HAP-1 (cell line): ENCODE data around the gene KANTR.
A peak's percentile ranks its signal among the peaks of the same experiment; 100 is the strongest.
"Not testable (repeated sequence)": the region's sequence is repeated elsewhere in the genome, so short reads cannot be mapped to it uniquely, and the experiment has no call there.

Source experiments
- DNase-seq, 2 experiments: peaks; one replicate each; pipeline ENCODE4 v3.0.0-alpha.2; 2016 to 2020; ENCODE audit warnings: low spot score in 2 of 2
- H3K27me3 ChIP-seq: fragments of 250-450 bp; sonication (Bioruptor Pico); 2 replicates; pipeline ENCODE4 v1.5.1; 2020; ENCODE audit warnings: low read depth, mild to moderate bottlenecking, moderate library complexity
- H3K36me3 ChIP-seq: fragments of 250-450 bp; sonication (Bioruptor Pico); replicated peaks from 2 replicates; pipeline ENCODE4 v1.5.1; 2020; ENCODE audit warnings: mild to moderate bottlenecking
- H3K4me1 ChIP-seq: fragments of 250-450 bp; sonication (Bioruptor Pico); 2 replicates; pipeline ENCODE4 v1.5.1; 2020; ENCODE audit warnings: mild to moderate bottlenecking
- H3K4me3 ChIP-seq: fragments of 250-450 bp; sonication (Bioruptor Pico); 2 replicates; pipeline ENCODE4 v1.5.1; 2020; ENCODE audit warnings: mild to moderate bottlenecking, moderate library complexity
- H3K9me3 ChIP-seq: fragments of 250-450 bp; sonication (Bioruptor Pico); 2 replicates; pipeline ENCODE4 v1.5.1; 2020; ENCODE audit warnings: mild to moderate bottlenecking, moderate library complexity
- in situ Hi-C: fragments of 300-500 bp; cut with MboI; formaldehyde crosslinking; loops from 3 replicates; pipeline ENCODE4 v1.14.3; 2020; ENCODE audit warnings: low sequenced_read_pairs, inconsistent platforms, mixed read lengths

Gene KANTR

GRCh38 chrX:53126377-53126776, 32.4 kb downstream of the KANTR start:
- Histone ChIP-seq H3K4me3 (no peak overlapping the region), H3K36me3 (peaks cover 2% of the 10 kb centered on the region; the same call in 1 of the 2 replicates), H3K27me3 (no peaks in the 10 kb centered on the region), H3K9me3 (no peaks in the 10 kb centered on the region), H3K4me1 (peaks cover 4% of the 10 kb centered on the region)
- in situ Hi-C loops, result no loop called here
- no peak for DNase-seq

DNA sequence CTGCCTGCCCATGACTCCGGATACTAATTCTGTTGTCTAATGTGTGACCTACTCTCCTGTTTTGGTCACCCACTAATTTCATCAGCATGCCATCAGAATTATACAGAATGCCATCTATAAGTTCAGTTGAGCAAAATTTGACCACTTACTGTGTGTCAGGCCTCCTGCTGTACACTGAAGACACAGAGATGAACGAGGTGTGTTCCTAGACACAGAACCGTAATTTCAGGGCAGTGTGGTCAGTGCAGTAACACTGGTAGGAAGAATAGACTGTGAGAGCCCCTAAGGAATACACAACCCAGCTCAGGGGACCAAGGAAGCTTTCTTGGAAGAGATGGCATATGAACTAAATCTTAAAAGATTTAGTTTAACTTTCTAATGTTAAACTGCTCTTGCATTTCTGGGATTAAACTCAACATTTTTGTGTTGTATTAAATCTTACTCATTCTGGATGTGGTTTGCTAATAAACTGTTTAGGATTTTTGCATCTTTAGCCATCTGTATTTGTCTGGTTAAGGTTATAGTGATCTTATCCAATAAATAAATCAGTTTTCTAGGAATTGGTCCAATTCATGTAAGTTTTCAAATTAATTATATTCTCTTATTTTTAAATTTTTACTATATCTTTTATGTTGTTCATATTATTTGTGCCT, 34.3 kb downstream of the KANTR start:
- Histone ChIP-seq H3K4me1 (peaks cover 4% of the 10 kb centered on the region), H3K4me3 (no peak overlapping the region), H3K36me3 (peaks cover 8% of the 10 kb centered on the region), H3K9me3 (no peaks in the 10 kb centered on the region), H3K27me3 (no peaks in the 10 kb centered on the region)
- in situ Hi-C loops, result no loop called here
- DNase-seq, result no peak

GRCh38 chrX:53133400-53133799, 39.5 kb downstream of the KANTR start:
- H3K4me1 ChIP-seq, result peaks cover 4% of the 10 kb centered on the region
- in situ Hi-C loops, result no loop called here
- no peak for DNase-seq

DNA sequence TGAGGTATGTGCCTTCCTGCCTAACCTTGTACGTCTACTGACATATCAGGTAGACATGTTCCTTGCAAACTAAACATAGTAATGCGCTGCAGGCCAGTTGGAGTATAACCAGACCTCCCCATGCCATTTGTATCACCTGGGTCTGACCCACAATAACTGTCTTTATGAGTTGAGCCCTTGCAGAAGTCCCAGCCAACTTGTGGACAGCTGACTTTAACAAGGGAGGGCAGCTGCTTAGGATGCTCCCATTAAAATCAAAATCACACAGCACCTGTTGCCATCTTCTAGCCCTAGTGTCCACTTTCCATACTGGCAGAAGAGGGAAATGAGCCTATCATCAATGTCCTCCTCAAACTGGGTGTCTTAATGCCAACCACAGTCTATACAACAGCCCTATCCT, 41.6 kb downstream of the KANTR start:
- Histone ChIP-seq H3K4me1 (no peaks in the 10 kb centered on the region), H3K9me3 (no peaks in the 10 kb centered on the region), H3K36me3 (peaks cover 8% of the 10 kb centered on the region), H3K4me3 (no peak overlapping the region), H3K27me3 (no peaks in the 10 kb centered on the region)
- DNase-seq, result no peak
- in situ Hi-C loops, result no loop called here

More at GRCh38 chrX:53133400-53133799, 39.5 kb downstream of the KANTR start:
- Histone ChIP-seq H3K36me3 (peaks cover 8% of the 10 kb centered on the region), H3K9me3 (no peaks in the 10 kb centered on the region), H3K27me3 (no peaks in the 10 kb centered on the region), H3K4me3 (no peak overlapping the region)

DNA sequence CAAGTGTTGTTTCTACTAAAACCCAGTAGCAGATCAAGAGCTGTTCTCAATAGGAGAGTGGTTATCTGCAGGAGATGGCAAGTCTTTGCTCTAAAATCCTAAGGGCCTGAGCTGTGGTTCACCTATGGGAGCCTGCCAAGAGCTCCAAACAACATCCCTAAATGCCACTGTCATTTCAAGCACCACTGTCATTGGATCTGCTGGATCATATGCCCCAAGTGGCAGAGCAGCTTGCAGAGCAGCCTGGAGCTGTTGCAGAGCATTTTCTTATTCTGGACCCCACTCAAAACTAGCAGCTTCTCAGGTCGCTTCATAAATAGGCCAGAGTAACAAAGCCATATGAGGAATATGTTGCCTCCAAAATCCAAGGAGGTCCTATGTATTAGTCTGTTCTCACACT, 59.6 kb downstream of the KANTR start:
- no peaks in the 10 kb centered on the region for H3K27me3 ChIP-seq
- no peak overlapping the region for H3K4me3 ChIP-seq
- H3K36me3 ChIP-seq, result no peaks in the 10 kb centered on the region
- H3K9me3 ChIP-seq, result no peaks in the 10 kb centered on the region
- in situ Hi-C loops, result no loop called here
- no peaks in the 10 kb centered on the region for H3K4me1 ChIP-seq
- no peak for DNase-seq

GRCh38 chrX:53155512-53156206, 61.7 kb downstream of the KANTR start:
- H3K27me3 ChIP-seq, result no peaks in the 10 kb centered on the region
- no peaks in the 10 kb centered on the region for H3K36me3 ChIP-seq
- in situ Hi-C loops, result no loop called here
- H3K4me1 ChIP-seq, result peaks cover 3% of the 10 kb centered on the region
- H3K4me3 ChIP-seq, result no peak overlapping the region
- no peak for DNase-seq
- no peaks in the 10 kb centered on the region for H3K9me3 ChIP-seq

DNA sequence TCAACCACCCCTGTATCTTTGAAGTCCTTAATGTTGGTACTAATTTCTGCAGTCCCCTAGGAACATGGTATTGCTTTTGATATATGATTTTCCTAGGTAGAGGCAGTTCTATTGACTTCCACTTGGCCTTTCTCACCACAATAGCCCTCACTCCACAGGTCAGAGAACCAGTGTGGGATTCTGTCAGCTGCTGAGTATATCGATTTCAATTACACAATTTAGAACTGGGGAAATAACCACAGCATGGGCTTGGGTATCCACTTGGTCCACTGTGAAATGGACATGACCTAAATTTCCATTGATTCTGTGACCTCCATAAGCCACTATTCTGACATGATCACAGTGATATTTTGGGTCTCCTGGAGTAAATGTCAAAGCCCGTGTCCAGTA, 62.3 kb downstream of the KANTR start:
- no peaks in the 10 kb centered on the region for H3K36me3 ChIP-seq
- no peak overlapping the region for H3K4me3 ChIP-seq
- H3K4me1 ChIP-seq, result peaks cover 3% of the 10 kb centered on the region
- in situ Hi-C loops, result no loop called here
- DNase-seq, result no peak
- no peaks in the 10 kb centered on the region for H3K27me3 ChIP-seq
- no peaks in the 10 kb centered on the region for H3K9me3 ChIP-seq

DNA sequence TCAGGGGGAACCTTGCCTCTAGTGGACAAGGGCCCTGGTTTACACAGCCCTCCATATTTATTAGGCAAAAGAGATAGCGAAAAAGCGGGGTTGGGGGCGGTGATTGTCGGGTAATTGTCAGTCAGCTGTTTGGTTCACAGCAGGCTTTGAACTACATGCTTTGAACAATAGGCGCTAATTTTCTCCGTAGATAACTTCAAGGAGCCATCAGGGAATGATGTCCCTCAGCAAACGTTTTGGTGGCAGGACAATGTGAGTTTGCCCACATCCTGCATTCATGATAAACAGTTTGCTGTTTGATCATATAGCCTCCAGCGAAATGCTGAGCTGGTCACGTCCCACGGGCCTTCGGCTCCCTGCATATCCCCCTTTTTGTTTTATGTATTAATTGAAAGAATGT, 65.2 kb downstream of the KANTR start:
- in situ Hi-C loops, result no loop called here
- Histone ChIP-seq H3K9me3 (no peaks in the 10 kb centered on the region), H3K36me3 (no peaks in the 10 kb centered on the region)

DNA sequence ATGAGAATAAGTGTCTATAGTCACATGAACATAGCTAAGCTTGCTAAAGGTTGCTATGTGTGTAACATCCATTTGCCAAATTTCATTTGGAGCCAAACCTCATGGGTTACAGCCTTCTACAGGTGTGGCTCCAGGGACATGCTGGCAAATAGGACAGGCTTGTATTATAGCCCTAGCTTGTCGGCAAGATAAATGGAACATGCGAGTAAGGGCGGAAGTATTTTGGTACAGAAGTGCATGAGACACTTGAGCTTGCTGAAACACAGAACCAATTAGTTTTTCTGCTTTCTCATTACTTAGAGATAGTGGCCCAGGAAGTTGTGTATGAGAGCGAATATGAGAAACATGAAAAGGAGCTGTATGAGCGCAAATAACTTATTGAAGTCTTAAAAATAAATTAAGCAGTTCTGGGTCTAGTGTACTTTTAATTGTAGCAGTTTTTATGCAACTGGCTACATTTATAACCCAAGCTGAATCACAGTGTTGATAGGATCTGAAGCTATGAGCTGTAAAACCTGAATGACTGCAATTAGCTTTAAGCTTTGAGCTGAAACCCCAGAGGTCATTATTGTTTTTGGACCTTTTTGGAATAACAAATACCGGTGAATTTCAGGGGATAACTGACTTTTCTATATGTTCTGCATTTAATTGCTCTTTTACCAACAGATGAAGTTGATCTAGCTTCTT, 66.5 kb downstream of the KANTR start:
- no peak overlapping the region for H3K4me3 ChIP-seq
- H3K27me3 ChIP-seq, result no peaks in the 10 kb centered on the region
- no peaks in the 10 kb centered on the region for H3K9me3 ChIP-seq
- in situ Hi-C loops, result no loop called here
- no peaks in the 10 kb centered on the region for H3K36me3 ChIP-seq
- peak in 1 of 2 experiments; percentile 10 for DNase-seq
- peaks cover 3% of the 10 kb centered on the region for H3K4me1 ChIP-seq

More for the DNA sequence above, 65.2 kb downstream of the KANTR start:
- Histone ChIP-seq H3K4me3 (no peak overlapping the region), H3K4me1 (peaks cover 3% of the 10 kb centered on the region), H3K27me3 (no peaks in the 10 kb centered on the region)
- DNase-seq, result no peak

DNA sequence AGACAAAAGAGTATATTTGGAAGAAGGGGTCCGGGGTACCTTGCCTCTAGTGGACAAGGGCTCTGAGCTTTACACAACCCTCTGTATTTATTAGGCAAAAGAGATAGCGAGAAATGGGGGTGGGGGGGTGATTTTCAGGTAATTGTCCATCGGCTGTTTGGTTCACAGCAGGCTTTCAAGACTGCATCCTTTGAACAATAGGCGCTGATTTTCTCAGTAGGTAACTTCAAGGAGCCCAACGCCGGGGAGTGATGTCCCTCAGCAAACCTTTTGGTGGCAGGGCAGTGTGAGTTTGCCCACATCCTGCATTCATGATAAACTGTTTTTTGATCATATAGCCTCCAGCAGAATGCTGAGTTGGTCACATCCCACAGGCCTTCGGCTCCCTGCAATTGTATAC, 69.5 kb downstream of the KANTR start:
- Histone ChIP-seq H3K36me3 (no peaks in the 10 kb centered on the region), H3K4me1 (peaks cover 3% of the 10 kb centered on the region), H3K27me3 (no peaks in the 10 kb centered on the region), H3K4me3 (no peak overlapping the region), H3K9me3 (no peaks in the 10 kb centered on the region)
- DNase-seq, result no peak
- in situ Hi-C loops, result no loop called here

DNA sequence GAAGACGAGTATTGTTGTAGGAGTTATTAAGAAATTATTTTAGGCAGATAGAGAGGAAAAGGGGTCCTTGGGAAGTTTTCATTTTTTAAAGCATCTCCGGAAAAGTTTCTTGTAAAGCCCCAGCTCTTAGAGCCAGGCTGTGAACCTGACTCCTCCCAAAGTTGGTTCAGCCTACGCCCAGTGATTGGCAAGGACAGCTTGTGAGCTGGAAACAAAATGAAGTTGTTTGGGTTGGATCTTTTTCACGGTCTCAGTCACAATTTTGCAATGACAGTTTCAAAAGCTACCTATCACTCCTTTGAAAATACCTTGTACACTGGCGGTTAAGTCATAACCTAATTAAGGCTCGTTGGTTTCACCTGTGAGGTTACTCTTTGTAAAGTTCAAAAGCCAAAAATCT, 70.6 kb downstream of the KANTR start:
- H3K9me3 ChIP-seq, H3K27me3 ChIP-seq, H3K36me3 ChIP-seq, H3K4me1 ChIP-seq, DNase-seq, H3K4me3 ChIP-seq, in situ Hi-C loops: not testable (repeated sequence)

- no peak overlapping the region for H3K4me3 ChIP-seq
- H3K27me3 ChIP-seq, result no peaks in the 10 kb centered on the region
- H3K36me3 ChIP-seq, result no peaks in the 10 kb centered on the region
- no peak for DNase-seq
- no peaks in the 10 kb centered on the region for H3K4me1 ChIP-seq
- in situ Hi-C loops, result no loop called here
- no peaks in the 10 kb centered on the region for H3K9me3 ChIP-seq
These were observed 72.2 kb downstream of the KANTR start for GRCh38 chrX:53166103-53166502.

DNA sequence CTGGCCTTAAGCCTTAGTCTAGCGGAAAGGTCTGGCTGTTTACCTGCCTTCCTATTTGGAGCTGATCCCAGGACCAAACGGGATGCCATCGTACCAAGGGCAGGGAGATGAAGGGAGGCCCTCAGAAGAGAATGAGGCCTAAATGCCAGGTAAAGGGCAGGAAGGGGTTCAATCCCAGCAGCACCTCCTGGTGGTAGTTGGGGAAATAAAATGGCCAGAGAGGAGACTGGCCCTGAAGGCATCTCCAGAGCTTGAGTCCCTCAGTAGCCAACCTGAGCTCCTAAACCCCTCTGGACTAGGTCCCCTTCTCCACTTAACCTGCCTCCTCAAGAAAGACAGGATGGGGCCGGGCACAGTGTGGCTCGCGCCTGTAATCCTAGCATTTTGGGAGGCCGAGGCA, 77.4 kb downstream of the KANTR start:
- DNase-seq, result no peak
- Histone ChIP-seq H3K9me3 (no peaks in the 10 kb centered on the region), H3K4me1 (no peaks in the 10 kb centered on the region), H3K27me3 (no peaks in the 10 kb centered on the region), H3K36me3 (no peaks in the 10 kb centered on the region), H3K4me3 (no peak overlapping the region)
- in situ Hi-C loops, result no loop called here
